ENCODE measurements around the gene ATP5ME. TPM values are rescaled to one million over a fixed set of nuclear protein-coding genes. Genes with fewer than 3 reads are reported as not detected.

The ATP5ME gene
- total RNA-seq: 298 and 389 TPM in 2 replicates

GRCh38 chr4:674172-675035 is at the start of gene ATP5ME, which contains the start of gene MYL5:
Gene ATP5ME (minus strand): TSS chr4:674276. CDS start chr4:674247, 29 bp downstream.
Gene MYL5 (plus strand): TSS chr4:674542. CDS start chr4:678027, 3,485 bp downstream.

GRCh38 chr4:705278-706082 is 31.4 kb upstream of the ATP5ME start, which contains the start of gene PCGF3:
Gene PCGF3 (plus strand): TSS chr4:705832. CDS start chr4:733681, 27,849 bp downstream.

GRCh38 chr4:688854-689681 is 15.0 kb upstream of the ATP5ME start, which contains the start of gene SLC49A3:
Gene SLC49A3 (minus strand): TSS chr4:689151. CDS start chr4:689127, 24 bp downstream.

GRCh38 chr4:624705-625590 is 49.1 kb downstream of the ATP5ME start, which contains the start of gene PDE6B:
Gene PDE6B (plus strand): TSS chr4:625573. CDS start chr4:625627, 54 bp downstream.

Other genes with a start within 250 kb of the ATP5ME start
- gene ZNF721, start 175.1 kb downstream of the ATP5ME start, total RNA-seq: 12.9 and 16.7 TPM in 2 replicates
- 46.4 and 54.2 TPM in 2 replicates for gene PIGG, start 175.1 kb downstream of the ATP5ME start, total RNA-seq
- gene TMEM271, start 98.0 kb downstream of the ATP5ME start, total RNA-seq: not detected in 2 replicates
- gene PDE6B, start 48.7 kb downstream of the ATP5ME start, total RNA-seq: 1.1 and 1.3 TPM in 2 replicates
- 19.2 and 30.6 TPM in 2 replicates for gene MYL5, start 266 bp upstream of the ATP5ME start, total RNA-seq
- 2.7 and 4.8 TPM in 2 replicates for gene SLC49A3, start 14.9 kb upstream of the ATP5ME start, total RNA-seq
- gene PCGF3, start 31.6 kb upstream of the ATP5ME start, total RNA-seq: 27.3 and 31.8 TPM in 2 replicates
- gene CPLX1, start 151.9 kb upstream of the ATP5ME start, total RNA-seq: not detected in 2 replicates

Measured in smooth muscle cell of bladder (primary cell).